ENCODE data around the gene MLIP.
"Not testable (repeated sequence)": the region's sequence is repeated elsewhere in the genome, so short reads cannot be mapped to it uniquely, and the experiment has no call there.

The MLIP gene

GRCh38 chr6:54111341-54112045, at the start of gene MLIP:
Gene MLIP, plus strand, starts transcription at chr6:54111443. Its CDS starts 37 bp downstream, at chr6:54111480.
- DNase-seq = no peak

DNA sequence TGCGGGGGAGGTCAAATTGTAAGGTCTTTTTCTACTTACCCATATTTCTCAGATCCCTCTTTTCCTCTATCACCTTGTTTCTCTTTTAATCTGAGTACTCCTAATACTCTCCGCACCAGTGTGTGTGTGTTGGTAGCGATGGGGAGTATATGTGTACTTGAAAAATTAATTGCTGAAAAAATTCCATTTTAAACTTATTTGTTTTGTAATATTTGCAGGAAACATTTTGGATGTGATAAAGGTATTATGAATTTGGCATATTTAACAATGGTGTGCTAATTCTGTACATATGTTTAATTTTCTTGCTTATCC, 48.1 kb upstream of the MLIP start:
- DNase-seq = no peak

- DNase-seq = no peak
These were observed 42.5 kb upstream of the MLIP start for GRCh38 chr6:54068694-54069093.

DNA sequence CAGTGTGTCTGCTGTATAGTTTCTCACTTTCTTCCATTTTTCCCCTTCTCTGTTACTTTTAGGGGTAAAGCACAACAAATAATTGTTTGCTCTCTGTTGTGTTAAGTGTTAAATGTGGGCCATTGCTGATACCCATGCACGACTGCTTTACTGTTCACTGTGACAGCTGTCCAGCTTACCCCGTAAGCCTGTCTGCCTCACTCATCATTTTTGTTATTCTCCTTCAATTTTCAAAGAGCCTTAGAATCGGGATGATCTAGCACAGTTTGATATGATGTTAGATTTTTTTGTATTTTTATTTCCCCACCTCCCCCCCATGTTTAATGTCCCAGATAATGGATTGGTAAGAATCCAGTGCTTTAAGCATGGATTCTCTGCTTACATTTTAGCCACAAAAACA, 41.2 kb upstream of the MLIP start:
- no peak for DNase-seq

GRCh38 chr6:54071821-54072340, 39.4 kb upstream of the MLIP start:
- DNase-seq = no peak

- DNase-seq = no peak
These were observed 38.5 kb upstream of the MLIP start for GRCh38 chr6:54072635-54073313.

DNA sequence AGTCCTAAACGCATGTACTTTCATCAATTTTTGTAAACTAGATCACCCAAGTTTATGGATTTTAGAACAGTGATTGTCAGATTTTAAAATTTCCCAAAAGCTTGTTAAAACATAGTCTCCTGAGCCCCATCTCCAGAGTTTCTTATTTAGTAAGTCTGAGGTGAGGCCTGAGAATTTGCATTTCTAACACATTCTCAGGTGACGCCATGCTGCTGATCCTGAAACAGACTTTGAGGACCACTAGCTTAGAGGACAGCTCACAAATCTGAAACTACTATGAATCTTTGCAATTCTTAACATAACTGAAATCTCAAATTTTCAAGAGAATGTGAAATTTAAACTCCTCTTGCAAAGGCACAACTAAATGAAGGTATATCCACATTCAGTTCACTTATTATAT, 37.8 kb upstream of the MLIP start:
- DNase-seq = no peak

GRCh38 chr6:54074109-54074508, 37.1 kb upstream of the MLIP start:
- DNase-seq = no peak

GRCh38 chr6:54074578-54075195, 36.6 kb upstream of the MLIP start:
- DNase-seq = peak; percentile 62

DNA sequence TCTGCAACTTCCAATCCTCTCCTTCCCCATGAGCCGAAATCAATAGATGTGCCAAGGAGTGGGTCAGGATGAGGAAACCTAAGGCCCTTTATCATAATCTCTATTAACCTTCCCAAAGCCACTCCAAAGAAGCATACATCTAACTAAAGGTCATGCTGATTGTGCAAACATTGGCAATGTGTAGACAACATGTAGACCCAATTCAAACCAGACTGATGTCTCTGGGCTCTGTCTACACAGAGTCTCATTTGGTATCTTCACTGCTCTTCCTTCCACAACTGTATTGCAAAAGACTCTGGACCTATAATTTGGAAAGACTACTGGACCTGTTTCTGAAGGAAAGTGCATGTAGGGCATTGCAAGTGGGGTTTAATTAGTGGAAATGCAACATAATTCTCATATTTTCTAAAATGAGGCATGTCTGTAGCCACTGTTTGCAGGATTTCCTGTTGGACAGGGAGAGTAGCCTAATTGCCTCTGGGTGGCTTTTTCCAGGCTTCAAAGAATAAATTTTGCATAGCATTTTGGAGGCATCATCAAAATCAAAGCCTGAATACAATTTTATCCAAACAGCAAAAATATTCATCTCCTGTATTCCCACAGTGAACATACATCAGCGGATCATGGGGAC, 35.0 kb upstream of the MLIP start:
- DNase-seq = no peak

DNA sequence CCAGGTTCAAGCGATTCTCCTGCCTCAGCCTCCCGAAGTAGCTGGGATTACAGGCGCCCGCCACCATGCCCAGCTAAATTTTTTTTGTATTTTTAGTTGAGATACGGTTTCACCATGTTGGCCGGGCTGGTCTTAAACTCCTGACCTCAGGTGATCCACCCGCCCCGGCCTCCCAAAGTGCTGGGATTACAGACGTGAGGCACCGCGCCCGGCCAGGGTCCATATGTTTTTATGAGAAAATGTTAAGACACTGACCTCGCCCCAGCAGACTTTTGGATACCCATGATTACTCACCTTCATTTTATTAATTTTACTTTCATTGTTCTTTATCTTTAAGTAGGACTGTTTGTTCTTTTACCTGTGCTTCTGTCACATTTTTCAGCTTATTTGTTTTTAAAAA, 29.7 kb upstream of the MLIP start:
- DNase-seq = not testable (repeated sequence)

- DNase-seq = peak; percentile 24
These were observed 28.0 kb upstream of the MLIP start for GRCh38 chr6:54083287-54083686.

GRCh38 chr6:54084231-54084630, 27.0 kb upstream of the MLIP start:
- no peak for DNase-seq

DNA sequence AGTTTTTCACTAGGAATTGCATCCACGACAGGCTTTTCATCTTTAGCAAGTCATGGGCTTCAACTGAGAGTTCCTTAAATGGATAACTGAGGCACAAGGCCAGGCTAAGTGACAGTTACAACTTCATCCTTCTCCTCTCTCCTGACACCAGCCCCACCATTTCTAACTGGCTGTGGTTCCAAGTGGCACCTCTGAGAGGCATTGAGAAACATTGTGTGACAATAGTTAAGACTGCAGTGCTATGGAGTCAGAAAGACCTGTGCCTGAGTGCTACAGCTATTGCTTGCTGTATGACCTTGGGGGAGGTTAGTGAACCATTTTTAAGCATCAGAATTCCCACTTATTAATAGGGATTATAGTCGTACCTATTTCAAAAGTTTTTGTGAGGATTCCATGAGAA, 26.2 kb upstream of the MLIP start:
- no peak for DNase-seq

DNA sequence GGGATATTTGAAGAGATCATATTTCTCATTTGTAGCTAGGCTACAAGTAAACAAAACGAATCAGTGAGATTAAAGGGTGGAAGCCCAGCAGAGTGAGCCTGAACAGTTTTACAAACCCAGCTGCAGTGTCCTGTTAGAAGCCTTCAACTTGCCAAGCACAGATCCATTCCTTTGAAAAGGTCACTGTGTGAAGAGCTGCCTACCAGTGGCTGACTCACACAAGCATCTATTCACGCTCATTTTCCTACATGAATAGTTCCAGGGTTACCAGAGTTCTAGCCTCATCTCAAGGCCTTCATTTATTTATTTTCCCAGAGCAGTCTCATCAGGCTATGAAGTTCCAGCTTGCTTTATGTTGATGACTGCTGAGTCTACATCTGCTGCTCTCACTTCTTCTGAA, 25.7 kb upstream of the MLIP start:
- DNase-seq = peak; percentile 65

DNA sequence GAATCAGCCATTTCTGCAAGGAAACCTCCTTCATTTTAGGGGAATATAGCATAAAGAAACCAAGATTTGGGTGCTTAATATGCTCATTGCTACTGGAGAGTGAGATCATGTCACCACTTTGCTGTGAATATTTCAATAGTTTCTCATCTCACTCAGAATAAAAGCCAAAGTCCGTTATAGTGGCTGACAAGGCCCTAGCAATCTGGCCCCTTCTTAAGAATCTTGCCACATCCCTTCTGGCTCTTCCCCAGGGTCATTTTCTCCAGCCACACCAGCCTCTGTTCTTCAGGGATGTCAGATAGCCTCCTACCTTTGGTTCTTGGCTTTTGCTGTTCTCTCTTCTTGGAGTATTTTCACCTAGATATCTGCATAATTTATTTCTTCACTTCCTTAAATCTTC, 24.8 kb upstream of the MLIP start:
- DNase-seq = no peak

DNA sequence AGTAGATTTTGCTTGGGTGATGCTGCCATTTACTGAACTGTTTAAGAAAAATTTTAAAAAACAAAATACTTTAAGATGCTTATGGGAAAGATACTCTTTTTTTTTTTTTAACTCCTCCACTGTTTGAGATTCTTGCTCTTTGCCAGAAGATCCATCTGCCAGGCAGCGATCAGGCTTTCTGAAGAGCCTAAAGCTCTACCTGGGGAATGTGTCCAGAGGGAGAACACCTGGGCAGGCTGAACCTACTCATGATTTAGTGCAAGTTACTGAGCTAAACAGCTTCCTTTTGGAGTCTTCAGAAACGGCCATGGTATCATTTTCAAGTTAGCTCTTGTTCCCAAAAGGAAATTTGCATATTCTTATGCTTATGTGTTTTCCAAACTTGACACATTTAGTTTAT, 23.5 kb upstream of the MLIP start:
- DNase-seq = peak; percentile 39

DNA sequence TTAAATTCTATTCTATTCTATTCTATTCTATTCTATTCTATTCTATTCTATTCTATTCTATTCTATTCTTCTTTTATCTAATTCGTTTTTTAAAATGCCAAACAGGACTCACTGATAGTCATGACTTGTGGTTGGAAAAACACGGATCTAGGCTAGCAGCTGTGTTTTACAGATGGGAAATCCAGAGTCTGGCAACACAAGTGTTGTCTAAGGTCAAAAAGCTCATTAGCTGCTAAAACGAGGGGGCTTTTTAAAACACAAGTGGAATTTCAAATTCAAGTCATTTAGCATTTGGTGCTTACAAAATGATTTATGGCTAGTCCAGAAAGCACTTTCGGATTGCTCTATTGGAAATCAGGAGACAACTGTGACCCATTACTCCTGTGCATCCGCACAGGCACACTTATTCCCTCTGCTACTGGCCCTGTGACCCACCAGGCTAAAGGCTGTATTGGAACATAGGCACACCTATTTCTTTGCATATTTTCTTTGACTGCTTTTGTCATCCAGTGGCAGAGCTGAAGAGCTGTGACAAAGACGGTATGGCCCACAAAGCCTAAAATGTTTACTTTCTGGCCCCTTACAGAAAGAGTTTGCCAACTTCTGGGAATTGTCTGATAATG, 17.8 kb upstream of the MLIP start:
- DNase-seq = no peak

DNA sequence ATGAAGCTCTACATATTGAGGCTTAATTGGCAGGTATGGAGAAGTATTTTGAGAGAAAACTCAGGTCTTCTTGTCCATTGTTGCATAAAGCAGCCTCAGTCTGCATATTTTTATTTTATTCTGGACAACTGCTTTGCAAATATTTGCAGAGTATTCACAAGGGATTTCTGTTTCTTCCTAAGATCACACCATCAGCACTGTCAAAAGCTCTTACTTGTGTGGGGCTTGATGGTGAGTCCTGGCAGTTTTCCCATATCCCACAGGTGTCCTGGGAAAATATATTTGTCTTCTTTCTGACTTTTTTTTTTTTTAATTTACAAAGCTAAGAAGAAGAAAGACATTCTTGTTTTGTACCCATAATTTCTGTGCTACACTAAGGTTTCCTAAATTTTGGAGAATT, 16.9 kb upstream of the MLIP start:
- DNase-seq = no peak

GRCh38 chr6:54094786-54095185, 16.5 kb upstream of the MLIP start:
- no peak for DNase-seq

DNA sequence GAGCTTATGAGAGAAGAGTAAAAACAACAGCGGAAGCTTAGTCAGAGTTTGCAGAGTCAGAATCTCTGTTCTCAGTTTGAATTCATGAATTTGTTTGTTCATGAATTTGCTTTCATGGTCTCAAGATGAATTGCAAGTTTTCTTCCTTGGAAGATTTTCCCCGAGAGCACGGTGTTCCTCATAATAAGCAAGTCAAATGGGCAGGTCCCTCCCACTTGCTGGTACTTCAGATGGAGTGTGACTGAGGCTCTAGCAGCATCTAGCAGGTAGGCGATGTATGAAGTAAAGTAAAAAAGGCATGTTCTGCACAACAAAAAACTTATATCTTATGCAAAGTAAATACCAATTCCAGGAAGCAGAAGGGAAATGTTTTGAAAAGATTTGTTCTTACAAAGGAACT, 15.5 kb upstream of the MLIP start:
- no peak for DNase-seq

GRCh38 chr6:54096811-54097210, 14.4 kb upstream of the MLIP start:
- no peak for DNase-seq

GRCh38 chr6:54097753-54098152, 13.5 kb upstream of the MLIP start:
- no peak for DNase-seq

All from femur (tissue), 1 donor.